ENCODE results near the gene TMC5.
A peak's percentile ranks its signal among the peaks of the same experiment; 100 is the strongest.

TMC5 gene

GRCh38 chr16:19515757-19516156, 98.1 kb downstream of the TMC5 start:
- TF ChIP-seq, protein P1, sequence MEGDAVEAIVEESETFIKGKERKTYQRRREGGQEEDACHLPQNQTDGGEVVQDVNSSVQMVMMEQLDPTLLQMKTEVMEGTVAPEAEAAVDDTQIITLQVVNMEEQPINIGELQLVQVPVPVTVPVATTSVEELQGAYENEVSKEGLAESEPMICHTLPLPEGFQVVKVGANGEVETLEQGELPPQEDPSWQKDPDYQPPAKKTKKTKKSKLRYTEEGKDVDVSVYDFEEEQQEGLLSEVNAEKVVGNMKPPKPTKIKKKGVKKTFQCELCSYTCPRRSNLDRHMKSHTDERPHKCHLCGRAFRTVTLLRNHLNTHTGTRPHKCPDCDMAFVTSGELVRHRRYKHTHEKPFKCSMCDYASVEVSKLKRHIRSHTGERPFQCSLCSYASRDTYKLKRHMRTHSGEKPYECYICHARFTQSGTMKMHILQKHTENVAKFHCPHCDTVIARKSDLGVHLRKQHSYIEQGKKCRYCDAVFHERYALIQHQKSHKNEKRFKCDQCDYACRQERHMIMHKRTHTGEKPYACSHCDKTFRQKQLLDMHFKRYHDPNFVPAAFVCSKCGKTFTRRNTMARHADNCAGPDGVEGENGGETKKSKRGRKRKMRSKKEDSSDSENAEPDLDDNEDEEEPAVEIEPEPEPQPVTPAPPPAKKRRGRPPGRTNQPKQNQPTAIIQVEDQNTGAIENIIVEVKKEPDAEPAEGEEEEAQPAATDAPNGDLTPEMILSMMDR (IDR thresholded peaks at IDR 0.05; ENCODE audit: low read length, missing control alignments), result no peak
- DNase-seq (ENCODE audit: low read depth), result no peak
- no peak overlapping the region for H3K4me3 ChIP-seq (replicated peaks; ENCODE audit: low read depth, low read length)

DNA sequence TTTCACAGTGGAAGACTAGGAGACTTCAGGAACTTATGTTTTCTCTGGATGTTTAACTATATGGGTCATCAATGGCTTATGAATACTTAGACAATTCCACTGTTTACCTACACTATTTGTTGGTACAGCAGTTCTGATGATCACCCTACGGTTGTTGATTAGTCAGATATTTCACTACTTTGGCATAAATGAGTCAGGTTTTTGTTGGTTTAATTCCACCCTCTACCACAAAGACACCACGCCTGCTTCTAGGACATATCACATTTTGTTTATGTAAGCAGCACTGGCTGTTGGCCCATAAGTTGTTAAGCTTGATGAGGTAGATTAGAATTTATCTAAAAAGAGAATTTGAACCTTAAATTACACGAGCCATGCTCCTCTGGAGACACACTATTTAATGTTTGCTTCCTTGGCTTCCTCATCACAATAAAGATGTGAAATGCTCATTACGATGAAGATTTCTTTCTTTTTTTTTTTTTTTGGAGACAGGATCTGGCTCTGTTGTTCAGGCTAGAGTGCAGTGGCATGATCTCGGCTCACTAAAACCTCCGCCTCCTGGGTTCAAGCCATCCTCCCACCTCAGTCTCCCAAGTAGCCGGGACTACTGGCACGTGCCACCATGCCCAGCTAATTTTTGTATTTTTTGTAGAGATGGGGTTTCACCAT, 99.9 kb downstream of the TMC5 start:
- no peak for DNase-seq (ENCODE audit: low read depth)
- TF ChIP-seq, protein P1 (IDR thresholded peaks at IDR 0.05; ENCODE audit: low read length, missing control alignments), result no peak
- H3K4me3 ChIP-seq (replicated peaks; ENCODE audit: low read depth, low read length), result no peak overlapping the region

- TF ChIP-seq, protein P1 (IDR thresholded peaks at IDR 0.05; ENCODE audit: low read length, missing control alignments), result no peak
- H3K4me3 ChIP-seq (replicated peaks; ENCODE audit: low read depth, low read length), result no peak overlapping the region
- no peak for DNase-seq (ENCODE audit: low read depth)
Measured at GRCh38 chr16:19518388-19518787, 100.7 kb downstream of the TMC5 start.

- TF ChIP-seq, protein P1 (IDR thresholded peaks at IDR 0.05; ENCODE audit: low read length, missing control alignments), result no peak
- DNase-seq (ENCODE audit: low read depth), result peak; percentile 17
- H3K4me3 ChIP-seq (replicated peaks; ENCODE audit: low read depth, low read length), result peak overlapping the region; percentile 89
Measured at GRCh38 chr16:19520861-19521331, 103.2 kb downstream of the TMC5 start.

GRCh38 chr16:19521471-19522396, 104.1 kb downstream of the TMC5 start, which contains the start of gene GDE1:
Gene GDE1, minus strand, starts transcription at chr16:19522098. Its CDS starts 134 bp downstream, at chr16:19521964.
- peak within 1 kb of the TSS; percentile 89 for H3K4me3 ChIP-seq (replicated peaks; ENCODE audit: low read depth, low read length)
- peak; percentile 88 for DNase-seq (ENCODE audit: low read depth)
- TF ChIP-seq, protein P1 (IDR thresholded peaks at IDR 0.05; ENCODE audit: low read length, missing control alignments), result peak; percentile 40

DNA sequence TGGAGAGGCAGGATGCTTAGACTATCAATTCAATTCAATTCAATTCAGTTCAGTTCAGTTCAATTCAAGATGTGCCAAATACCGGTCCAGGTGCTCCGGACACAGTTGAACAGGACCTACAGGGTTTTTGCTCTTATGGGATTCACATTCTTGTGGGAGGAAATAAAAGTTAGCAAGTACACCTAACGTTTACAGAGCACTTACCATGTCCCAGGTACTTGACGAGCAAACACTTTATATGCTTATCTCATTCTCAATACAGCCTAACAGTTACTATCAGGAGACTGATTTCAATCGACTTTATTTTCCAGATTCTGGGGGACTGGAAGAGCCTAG, 104.7 kb downstream of the TMC5 start:
- H3K4me3 ChIP-seq (replicated peaks; ENCODE audit: low read depth, low read length), result peak overlapping the region; percentile 89
- no peak for DNase-seq (ENCODE audit: low read depth)
- TF ChIP-seq, protein P1 (IDR thresholded peaks at IDR 0.05; ENCODE audit: low read length, missing control alignments), result no peak
